HUES6 (cell line): ENCODE data around the gene SARNP.

Experiments
- H3K27ac ChIP-seq: 2 replicates; pipeline ENCODE4 v1.7.0; 2013; ENCODE audit warnings: low read depth, mild to moderate bottlenecking, low read length, inconsistent platforms
- H3K27me3 ChIP-seq: 2 replicates; pipeline ENCODE4 v1.6.1; 2013; ENCODE audit warnings: low read length; ENCODE audit not compliant: control insufficient read depth, insufficient read depth
- H3K36me3 ChIP-seq: 2 replicates; pipeline ENCODE4 v1.6.1; 2013; ENCODE audit warnings: low read length; ENCODE audit not compliant: control insufficient read depth, insufficient read depth
- H3K4me1 ChIP-seq: 2 replicates; pipeline ENCODE4 v1.6.1; 2013; ENCODE audit warnings: low read length; ENCODE audit not compliant: control insufficient read depth, insufficient read depth
- H3K4me3 ChIP-seq: 2 replicates; pipeline ENCODE4 v1.5.1; 2013; ENCODE audit warnings: low read depth, low read length
- H3K9ac ChIP-seq: one replicate; pipeline ENCODE4 v1.6.1; 2013; ENCODE audit warnings: mild to moderate bottlenecking, low read length
- H3K9me3 ChIP-seq: 2 replicates; pipeline ENCODE4 v1.6.1; 2013; ENCODE audit warnings: low read depth, low read length; ENCODE audit not compliant: control insufficient read depth, insufficient read depth

SARNP gene

DNA sequence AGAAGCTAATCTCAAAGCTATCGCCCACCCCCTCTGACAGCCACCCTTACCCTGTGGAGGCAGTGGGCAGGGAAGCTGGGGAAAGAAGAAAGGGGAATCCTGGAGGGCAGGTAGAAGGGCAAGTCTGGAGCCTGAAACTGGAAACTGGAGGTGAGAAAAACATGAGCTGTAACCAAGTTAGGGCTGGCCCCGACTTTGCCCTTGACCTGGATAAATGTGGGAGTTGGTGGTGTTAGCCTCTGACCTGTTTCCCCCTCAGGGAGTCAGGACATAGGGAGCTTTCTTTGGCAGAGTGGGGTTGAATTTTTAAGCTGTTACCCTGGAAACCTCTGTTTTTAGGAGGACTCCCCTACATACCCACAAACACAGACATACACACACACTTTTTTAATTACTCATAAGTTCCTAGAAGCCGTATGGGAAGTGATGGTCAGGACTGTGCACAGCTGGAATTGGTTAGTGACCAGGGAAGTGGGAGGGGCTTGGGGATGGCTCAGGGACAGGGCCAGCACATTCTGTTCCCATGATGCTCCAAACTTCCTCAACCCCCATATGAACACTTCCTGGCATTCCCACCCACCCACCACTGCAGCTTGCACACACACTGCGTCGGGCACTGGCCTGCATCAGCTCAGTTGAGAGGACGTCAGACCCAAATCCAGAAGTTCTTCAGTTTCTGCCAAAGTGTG, 30.2 kb upstream of the SARNP start:
- Histone ChIP-seq H3K4me3 (no peak overlapping the region), H3K27me3 (no peaks in the 10 kb centered on the region), H3K36me3 (no peaks in the 10 kb centered on the region), H3K9me3 (no peaks in the 10 kb centered on the region), H3K9ac (no peak overlapping the region), H3K27ac (no peak overlapping the region), H3K4me1 (peaks cover 21% of the 10 kb centered on the region)

DNA sequence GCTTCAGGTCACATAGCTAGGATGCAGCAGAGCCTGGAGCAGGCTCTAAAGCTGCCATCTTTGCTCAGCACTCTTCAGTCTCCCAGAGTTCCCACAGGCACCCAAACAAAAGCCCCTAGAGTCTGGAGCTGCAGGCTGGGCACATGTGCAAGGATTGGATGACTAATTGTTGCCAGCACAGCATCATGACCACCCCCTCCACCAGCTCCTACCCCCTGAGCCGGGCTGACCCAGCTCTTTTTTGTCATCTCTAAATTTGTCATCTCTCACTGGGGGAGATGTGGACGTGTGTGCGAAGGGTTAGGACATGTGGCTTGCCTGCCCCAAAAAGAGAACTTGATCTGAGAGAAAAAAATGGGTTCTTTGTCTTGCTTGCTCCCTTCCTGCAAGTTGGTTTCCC, 29.5 kb upstream of the SARNP start:
- Histone ChIP-seq H3K4me3 (no peak overlapping the region), H3K4me1 (peaks cover 28% of the 10 kb centered on the region), H3K27me3 (no peaks in the 10 kb centered on the region), H3K36me3 (no peaks in the 10 kb centered on the region), H3K27ac (no peak overlapping the region), H3K9me3 (no peaks in the 10 kb centered on the region), H3K9ac (no peak overlapping the region)

DNA sequence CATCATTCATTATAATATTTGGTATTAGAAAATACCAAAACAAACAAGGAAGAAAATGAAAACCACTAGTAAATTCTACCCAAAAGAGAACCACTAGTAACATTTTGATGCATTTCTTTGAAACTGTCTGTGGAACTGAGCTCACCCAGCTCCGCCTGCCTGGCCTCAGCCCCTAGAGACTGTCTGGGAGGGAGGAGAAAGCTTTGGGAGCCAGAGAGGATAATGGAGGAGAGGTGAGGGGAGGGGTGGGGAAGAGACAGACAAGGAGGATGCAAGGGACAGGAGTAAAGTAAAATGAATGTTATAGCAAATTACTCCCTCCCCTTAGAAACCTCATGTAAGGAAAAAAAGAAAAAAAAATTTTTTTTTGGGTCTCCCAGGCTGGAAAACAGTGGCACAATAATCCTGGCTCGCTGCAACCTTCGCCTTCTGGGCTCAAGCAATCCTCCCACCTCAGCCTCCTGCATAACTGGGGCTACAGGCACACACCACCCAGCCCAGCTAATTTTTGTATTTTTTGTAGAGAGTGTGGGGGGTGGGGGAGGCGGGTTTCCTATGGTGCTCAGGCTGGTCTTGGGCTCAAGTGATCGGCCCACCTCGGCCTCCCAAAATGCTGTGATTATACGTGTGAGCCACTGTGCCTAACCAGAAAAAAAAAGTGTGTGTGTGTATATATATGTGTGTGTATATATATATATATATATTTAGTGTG, 28.4 kb upstream of the SARNP start:
- H3K4me3 ChIP-seq: no peak overlapping the region
- H3K4me1 ChIP-seq: peaks cover 28% of the 10 kb centered on the region
- no peaks in the 10 kb centered on the region for H3K36me3 ChIP-seq
- no peak overlapping the region for H3K9ac ChIP-seq
- no peaks in the 10 kb centered on the region for H3K9me3 ChIP-seq
- H3K27ac ChIP-seq: no peak overlapping the region
- H3K27me3 ChIP-seq: no peaks in the 10 kb centered on the region

DNA sequence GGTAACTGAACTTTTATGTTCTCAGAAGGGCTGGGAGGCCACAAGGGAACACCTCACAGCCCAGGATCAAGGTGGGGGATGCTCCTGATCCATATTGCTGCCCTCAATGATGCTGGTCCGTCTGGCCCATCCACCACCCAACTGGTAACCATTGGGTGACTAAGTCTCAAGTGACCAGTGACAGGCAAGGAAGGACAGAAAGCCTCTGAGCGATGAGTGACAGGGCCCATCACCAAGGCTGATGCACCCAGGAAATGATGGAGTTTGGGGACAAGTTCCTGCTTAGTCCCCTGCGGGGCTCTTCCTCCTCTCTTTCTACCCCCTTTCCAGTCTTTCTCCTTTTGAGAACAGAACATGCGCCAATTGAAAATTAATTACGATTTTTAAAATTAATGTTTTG, 27.8 kb upstream of the SARNP start:
- Histone ChIP-seq H3K27ac (no peak overlapping the region), H3K9me3 (no peaks in the 10 kb centered on the region), H3K4me1 (peaks cover 22% of the 10 kb centered on the region), H3K9ac (no peak overlapping the region), H3K27me3 (no peaks in the 10 kb centered on the region), H3K36me3 (no peaks in the 10 kb centered on the region), H3K4me3 (no peak overlapping the region)

DNA sequence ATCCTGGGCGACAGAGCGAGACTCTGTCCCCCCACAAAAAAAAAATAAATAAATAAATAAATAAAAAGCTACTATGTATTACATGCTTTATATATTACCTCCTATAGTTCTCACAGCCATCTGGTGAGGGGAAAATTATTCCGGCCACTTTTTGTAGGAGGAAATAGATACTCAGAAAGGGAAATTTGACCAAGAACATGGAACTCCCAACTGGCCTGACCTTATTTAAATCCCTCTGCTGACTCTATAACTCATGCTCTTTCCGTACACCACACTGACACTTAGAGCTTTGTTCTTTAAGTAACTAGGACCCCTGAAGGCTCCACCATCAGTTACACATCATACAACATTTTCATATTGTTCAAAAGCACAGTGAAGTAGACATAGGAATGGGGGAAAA, 27.4 kb upstream of the SARNP start:
- no peaks in the 10 kb centered on the region for H3K9me3 ChIP-seq
- H3K36me3 ChIP-seq: no peaks in the 10 kb centered on the region
- H3K27ac ChIP-seq: no peak overlapping the region
- peaks cover 21% of the 10 kb centered on the region for H3K4me1 ChIP-seq
- H3K9ac ChIP-seq: no peak overlapping the region
- H3K4me3 ChIP-seq: no peak overlapping the region
- H3K27me3 ChIP-seq: no peaks in the 10 kb centered on the region

DNA sequence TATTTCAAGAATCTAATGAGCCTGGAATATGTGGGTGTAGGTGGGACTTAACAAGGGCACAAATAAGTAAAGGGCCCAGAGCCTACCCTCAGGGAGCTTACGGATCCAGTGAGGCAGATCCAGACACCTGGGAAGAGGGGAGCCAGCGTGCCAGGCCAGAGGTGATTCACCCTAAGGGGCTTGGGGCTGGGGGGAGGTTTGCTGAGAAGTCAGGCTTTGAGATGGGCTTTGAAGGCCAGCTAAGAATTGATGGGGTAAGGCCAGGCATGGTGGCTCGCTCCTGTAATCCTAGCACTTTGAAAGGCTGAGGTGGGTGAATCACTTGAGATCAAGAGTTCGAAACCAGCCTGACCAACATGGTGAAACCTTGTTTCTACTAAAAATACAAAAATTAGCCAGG, 25.9 kb upstream of the SARNP start:
- Histone ChIP-seq H3K27ac (no peak overlapping the region), H3K4me3 (no peak overlapping the region), H3K27me3 (no peaks in the 10 kb centered on the region), H3K9ac (no peak overlapping the region), H3K4me1 (peaks cover 21% of the 10 kb centered on the region), H3K9me3 (no peaks in the 10 kb centered on the region), H3K36me3 (no peaks in the 10 kb centered on the region)

DNA sequence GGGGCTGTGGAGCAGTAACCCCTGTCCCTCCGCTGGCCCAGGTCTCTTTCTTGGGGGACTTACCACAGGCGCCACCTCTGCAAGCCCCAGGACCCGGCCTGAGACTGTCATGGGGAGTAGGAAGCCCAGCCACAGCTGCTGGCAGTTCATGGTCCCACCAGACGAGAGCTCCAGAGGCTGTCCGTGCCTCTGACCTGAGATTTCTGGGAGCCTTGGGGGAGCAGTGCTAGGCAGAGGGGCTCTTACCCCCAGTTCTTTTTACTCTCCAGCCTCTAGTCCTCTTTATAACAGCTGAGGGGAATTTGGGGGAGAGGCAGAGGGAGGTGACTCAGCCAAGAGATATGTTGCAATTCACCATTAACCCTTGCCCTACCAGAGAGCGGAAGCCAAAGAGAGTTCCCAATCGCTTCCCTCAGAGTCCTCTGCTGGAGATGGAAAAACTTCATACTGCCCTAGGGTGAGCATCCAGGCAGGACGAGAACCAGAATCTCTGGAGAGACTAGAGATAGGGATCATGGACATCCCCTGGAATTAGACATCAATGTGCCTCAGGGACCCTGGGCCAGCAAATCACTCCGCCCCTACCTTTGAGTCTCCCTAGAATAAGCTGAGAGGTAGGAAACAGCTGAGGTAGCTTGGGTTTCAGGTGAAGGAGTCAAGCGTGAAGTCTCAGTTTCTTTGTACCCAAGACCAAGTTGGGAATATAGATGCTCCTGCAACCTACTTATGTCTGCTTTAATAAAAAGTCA, 25.3 kb upstream of the SARNP start, which contains the start of gene MMP19:
Gene MMP19 (minus strand): TSS at position 256 of the 749 bp plus-strand sequence. CDS start 106 bp downstream, at position 150.
- no peaks in the 10 kb centered on the region for H3K27me3 ChIP-seq
- H3K9ac ChIP-seq: peak within 1 kb of the TSS; percentile 20
- H3K36me3 ChIP-seq: no peaks in the 10 kb centered on the region
- peak within 1 kb of the TSS; percentile 37 for H3K4me3 ChIP-seq
- H3K27ac ChIP-seq: no peak within 1 kb of the TSS
- H3K9me3 ChIP-seq: no peaks in the 10 kb centered on the region
- H3K4me1 ChIP-seq: peaks cover 20% of the 10 kb centered on the region

DNA sequence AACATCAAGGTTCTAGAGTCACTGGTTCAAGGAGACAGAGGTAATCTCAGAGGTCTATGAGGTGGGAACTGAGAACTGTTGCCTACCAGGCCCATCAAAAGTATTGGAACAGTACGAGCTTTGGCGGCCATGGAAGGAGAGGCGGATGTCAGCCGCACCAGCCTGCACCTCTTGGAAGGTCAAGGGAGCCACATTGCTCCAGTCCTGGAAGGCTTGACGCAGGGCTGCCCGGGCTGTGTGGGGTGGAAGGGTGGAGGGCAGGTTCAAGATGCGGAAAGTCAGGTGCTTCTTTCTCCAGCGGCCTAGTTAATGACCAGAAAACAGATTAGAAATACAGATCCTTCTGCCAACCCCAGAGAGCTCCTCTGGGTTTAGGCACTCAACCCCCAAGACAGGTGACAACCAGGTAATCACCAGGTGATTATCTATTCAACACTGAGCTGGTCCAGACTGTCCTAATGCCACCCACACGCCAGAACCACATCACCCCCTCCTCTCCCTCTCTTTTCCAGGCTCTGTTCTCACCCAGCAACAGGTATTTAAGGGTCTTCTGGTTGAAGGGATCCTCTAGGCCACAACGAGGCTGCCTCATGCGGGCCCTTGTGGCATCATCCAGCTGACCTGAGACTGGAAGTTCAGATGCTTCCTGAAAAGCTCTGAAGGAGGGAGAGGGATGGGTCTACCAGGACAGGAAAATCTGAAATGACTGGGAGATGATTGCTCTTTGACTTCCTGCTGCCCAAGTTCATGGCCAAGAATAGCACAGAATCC, 23.2 kb upstream of the SARNP start:
- no peak overlapping the region for H3K4me3 ChIP-seq
- H3K9me3 ChIP-seq: no peaks in the 10 kb centered on the region
- no peaks in the 10 kb centered on the region for H3K36me3 ChIP-seq
- no peaks in the 10 kb centered on the region for H3K27me3 ChIP-seq
- H3K4me1 ChIP-seq: peaks cover 13% of the 10 kb centered on the region
- H3K9ac ChIP-seq: no peak overlapping the region
- H3K27ac ChIP-seq: no peak overlapping the region

DNA sequence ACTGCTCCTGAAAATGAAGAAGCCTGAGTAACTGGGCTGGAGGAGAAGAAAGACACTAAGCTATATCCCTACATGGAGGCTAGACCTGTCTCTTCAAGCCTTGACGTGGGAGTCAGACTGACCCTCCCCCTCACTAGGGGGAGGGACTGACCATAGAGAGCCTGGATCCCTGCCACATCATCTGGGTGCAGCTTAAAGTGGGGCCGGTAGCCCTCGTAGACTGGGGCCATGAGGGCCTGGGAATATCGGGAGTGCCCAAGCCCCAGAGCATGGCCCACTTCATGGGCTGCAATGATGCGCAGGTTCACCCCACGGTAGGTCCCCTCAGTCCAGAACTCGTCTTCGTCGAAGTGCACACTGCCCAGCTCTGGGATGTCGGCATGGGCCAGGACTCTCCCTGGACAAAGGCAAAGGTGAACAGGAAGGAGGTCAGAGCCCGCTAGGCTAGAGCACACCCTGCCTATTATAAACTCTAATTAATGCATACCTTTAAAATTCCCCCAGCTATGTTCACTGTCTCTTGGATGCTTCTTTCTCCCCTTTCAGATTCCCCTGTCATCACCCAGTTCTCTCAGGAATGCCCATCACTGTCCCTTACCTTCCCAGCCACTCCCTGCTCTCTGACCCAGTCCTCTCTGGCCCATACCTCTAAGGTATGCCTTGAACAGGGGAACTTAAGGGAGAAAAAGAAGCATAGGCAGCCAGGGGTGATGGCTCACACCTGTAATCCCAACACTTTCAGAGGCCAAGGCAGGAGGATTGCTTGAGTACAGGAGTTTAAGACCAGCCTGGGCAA, 22.0 kb upstream of the SARNP start:
- Histone ChIP-seq H3K36me3 (no peaks in the 10 kb centered on the region), H3K27ac (no peak overlapping the region), H3K4me1 (peaks cover 13% of the 10 kb centered on the region), H3K9me3 (no peaks in the 10 kb centered on the region), H3K4me3 (no peak overlapping the region), H3K9ac (no peak overlapping the region), H3K27me3 (no peaks in the 10 kb centered on the region)

DNA sequence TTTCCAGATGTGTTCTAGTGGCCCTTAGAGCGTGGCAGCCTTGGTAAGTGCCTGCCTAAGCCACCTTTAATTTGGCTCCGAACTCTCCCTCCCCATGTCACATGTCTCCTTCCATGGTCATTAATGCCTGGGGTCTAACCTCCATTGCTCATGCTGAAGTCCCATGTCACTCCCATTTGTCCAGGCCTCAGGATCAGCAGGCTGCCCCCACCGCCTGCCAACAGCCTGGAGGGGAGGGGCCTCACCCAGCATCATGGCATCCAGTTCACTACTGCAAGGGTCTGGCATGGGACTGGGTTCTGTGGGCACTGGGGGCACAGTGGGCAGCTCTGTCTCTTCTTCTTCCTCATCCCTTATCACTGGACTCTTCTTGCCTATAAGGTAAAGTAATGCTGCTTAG, 20.8 kb upstream of the SARNP start:
- H3K27ac ChIP-seq: no peak overlapping the region
- H3K36me3 ChIP-seq: no peaks in the 10 kb centered on the region
- H3K4me3 ChIP-seq: no peak overlapping the region
- H3K9me3 ChIP-seq: no peaks in the 10 kb centered on the region
- no peak overlapping the region for H3K9ac ChIP-seq
- peaks cover 13% of the 10 kb centered on the region for H3K4me1 ChIP-seq
- no peaks in the 10 kb centered on the region for H3K27me3 ChIP-seq
